Placental epithelial cell (primary cell): ENCODE data around the gene SLC6A8. TPM values are rescaled to one million over a fixed set of nuclear protein-coding genes. Genes with fewer than 3 reads are reported as not detected.

Source experiments
- small RNA-seq: library from RNA; depleted of rRNA; stranded (forward); fragments of <200 nt; gene quantifications from one replicate; pipeline ENCODE3, GENCODE V24; 2012
- total RNA-seq: library from RNA; depleted of rRNA; stranded (reverse); fragments of >200 nt; gene quantifications from 2 replicates; pipeline ENCODE4 v1.2.3, GENCODE V29; 2012

SLC6A8 gene
- 2.7 and 4.0 TPM in 2 replicates for total RNA-seq

GRCh38 chrX:153687121-153688039, at the start of gene SLC6A8:
TSS of gene SLC6A8 (plus strand) at chrX:153687926. CDS start at chrX:153688575, 649 bp downstream.

GRCh38 chrX:153646620-153647373, 40.9 kb upstream of the SLC6A8 start, which contains the start of gene DUSP9:
TSS of gene DUSP9 (plus strand) at chrX:153647203. CDS start at chrX:153647954, 751 bp downstream.

GRCh38 chrX:153673428-153674218, 14.1 kb upstream of the SLC6A8 start, which contains the start of gene PNCK:
TSS of gene PNCK (minus strand) at chrX:153673813. CDS start at chrX:153673076, 737 bp downstream.

GRCh38 chrX:153724252-153725038, 36.7 kb downstream of the SLC6A8 start, which contains the start of the genes ABCD1 and BCAP31:
TSS of gene ABCD1 (plus strand) at chrX:153724856. CDS start at chrX:153725267, 411 bp downstream.
TSS of gene BCAP31 (minus strand) at chrX:153724387. CDS start at chrX:153723244, 1,143 bp downstream.

Small RNAs within 50 kb of the gene (small RNA-seq; reads per million reads assigned to genes)
- gene RN7SL687P, result not detected

Other genes starting within 250 kb of the SLC6A8 start
- gene TREX2, start 241.9 kb upstream of the SLC6A8 start, total RNA-seq, result 1.6 TPM in 2 replicates
- 10.2 and 22.1 TPM in 2 replicates for gene HAUS7, start 217.3 kb upstream of the SLC6A8 start, total RNA-seq
- 0.11 and 0.39 TPM in 2 replicates for gene BGN, start 192.9 kb upstream of the SLC6A8 start, total RNA-seq
- not detected in 2 replicates for gene ATP2B3, start 170.3 kb upstream of the SLC6A8 start, total RNA-seq
- gene CCNQ, start 88.8 kb upstream of the SLC6A8 start, total RNA-seq, result 22.0 and 35.5 TPM in 2 replicates
- under 0.01 and 0.54 TPM in 2 replicates for gene DUSP9, start 40.7 kb upstream of the SLC6A8 start, total RNA-seq
- gene PNCK, start 14.1 kb upstream of the SLC6A8 start, total RNA-seq, result 5.1 TPM in 1 of 2 replicates, not detected in the other
- gene BCAP31, start 36.5 kb downstream of the SLC6A8 start, total RNA-seq, result 90.3 and 146 TPM in 2 replicates
- 11.0 and 12.4 TPM in 2 replicates for gene ABCD1, start 36.9 kb downstream of the SLC6A8 start, total RNA-seq
- 0.39 and 2.3 TPM in 2 replicates for gene PLXNB3, start 76.3 kb downstream of the SLC6A8 start, total RNA-seq
- under 0.01 and 1.1 TPM in 2 replicates for gene SRPK3, start 93.1 kb downstream of the SLC6A8 start, total RNA-seq
- 43.2 and 78.4 TPM in 2 replicates for gene IDH3G, start 106.4 kb downstream of the SLC6A8 start, total RNA-seq
- gene SSR4, start 106.7 kb downstream of the SLC6A8 start, total RNA-seq, result 157 and 199 TPM in 2 replicates
- gene PDZD4, start 142.6 kb downstream of the SLC6A8 start, total RNA-seq, result 0.39 TPM in 1 of 2 replicates, not detected in the other
- 0.22 and 0.39 TPM in 2 replicates for gene L1CAM, start 198.2 kb downstream of the SLC6A8 start, total RNA-seq
- not detected in 2 replicates for gene AVPR2, start 216.7 kb downstream of the SLC6A8 start, total RNA-seq
- gene ARHGAP4, start 238.3 kb downstream of the SLC6A8 start, total RNA-seq, result 2.9 and 5.9 TPM in 2 replicates
- gene NAA10, start 247.1 kb downstream of the SLC6A8 start, total RNA-seq, result 32.6 and 69.1 TPM in 2 replicates